ENCODE results near the gene CEP70.

Gene CEP70

GRCh38 chr3:138448631-138449030, 145.4 kb downstream of the CEP70 start:
- DNase-seq = no peak

- DNase-seq = no peak
These were observed 148.4 kb downstream of the CEP70 start for GRCh38 chr3:138445654-138446053.

GRCh38 chr3:138445236-138445635, 148.8 kb downstream of the CEP70 start:
- no peak for DNase-seq

Measured in hematopoietic multipotent progenitor cell treated with erythropoietin and hydrocortisone succinate and interleukin-3 and kit ligand, for 8 days (in vitro differentiated cells).